ENCODE results near the gene UBAC2. TPM values are rescaled to one million over a fixed set of nuclear protein-coding genes. Genes with fewer than 3 reads are reported as not detected.

Gene UBAC2
- total and polyA plus RNA-seq, 2 donors (not counting 3 experiments of a cell fraction or from before 2014, with no cell fraction given), result 45.7 to 54.4 TPM

- no peaks in the 10 kb centered on the region for H4K20me1 ChIP-seq (replicated peaks; ENCODE audit: control insufficient read depth, extremely low read depth, insufficient read depth, low read length)
- TF ChIP-seq EZH2 (IDR thresholded peaks at IDR 0.05; ENCODE audit: borderline replicate concordance, low read depth, low read length, severe bottlenecking) (no peak), JUN (IDR thresholded peaks at IDR 0.05; ENCODE audit: borderline replicate concordance, insufficient read depth, insufficient read length, low read depth) (peak; percentile 39), MYC (IDR thresholded peaks at IDR 0.05; ENCODE audit: low read depth, low read length) (no peak), GATA2 (IDR thresholded peaks at IDR 0.05; ENCODE audit: insufficient read depth, insufficient read length, low read depth, low read length) (no peak)
- ChIA-PET POLR2A (no interaction called here), CTCF (interaction anchor here (1.0 to 2.0 kb wide), 5 partner anchors 11 to 87 kb away, joined by 3 to 15 read pairs (median 3); no protein-coding TSS in a partner anchor)
- H3K9me1 ChIP-seq (replicated peaks; ENCODE audit: control insufficient read depth, extremely low read depth, insufficient read depth, low read length), result no peaks in the 10 kb centered on the region
- peak overlapping the region; percentile 69 for H3K4me2 ChIP-seq (ENCODE audit: insufficient read depth, low read length)
- peak overlapping the region; percentile 97 for H3K27ac ChIP-seq (ENCODE audit: insufficient read depth, low read depth, low read length)
- TSS peak; percentile 82 for BruUV-seq (replicated peaks)
- no peaks in the 10 kb centered on the region for H3K9me3 ChIP-seq (replicated peaks; ENCODE audit: control insufficient read depth, insufficient read depth, low read length)
- peak; percentile 83 for FAIRE-seq
- no peaks in the 10 kb centered on the region for H3K79me2 ChIP-seq (ENCODE audit: control insufficient read depth, insufficient read depth, low read length)
- H3K4me3 ChIP-seq (replicated peaks in 1 of 3; ENCODE audit: insufficient read depth in 1 of 3, low read depth in 1 of 3, low read length in 3 of 3), result peak overlapping the region in 1 of 3 experiments; percentile 15
- H3K27me3 ChIP-seq (ENCODE audit: control insufficient read depth in 2 of 2, insufficient read depth in 2 of 2, low read length in 2 of 2), result no peaks in the 10 kb centered on the region
- dilution Hi-C loops (cut with MboI; ENCODE audit: extremely low pct_ligation_motif_present, low sequenced_read_pairs) (no loop called here), intact Hi-C loops (cut with micrococcal nuclease) (loop anchor here (1.0 to 2.0 kb wide), 5 partner anchors 35 to 155 kb away; no protein-coding TSS in a partner anchor)
- H3K36me3 ChIP-seq (ENCODE audit: control insufficient read depth in 2 of 2, extremely low read depth in 1 of 2, insufficient read depth in 2 of 2, low read length in 2 of 2), result peaks cover 0 to 4% of the 10 kb centered on the region in 2 experiments
- H2AFZ ChIP-seq (ENCODE audit: low read depth, low read length), result no peak overlapping the region
- peak; percentile 94 for DNase-seq (ENCODE audit: low read depth, low spot score)
- H3K9ac ChIP-seq (replicated peaks; ENCODE audit: extremely low read depth, insufficient read depth, low read length), result peak overlapping the region; percentile 86
- peaks cover 24% of the 10 kb centered on the region for H3K4me1 ChIP-seq (ENCODE audit: control insufficient read depth, extremely low read depth, insufficient read depth, low read length)
Measured at GRCh38 chr13:99356262-99357091, 155.8 kb downstream of the UBAC2 start.

- H3K4me2 ChIP-seq (ENCODE audit: insufficient read depth, low read length), result peak overlapping the region; percentile 69
- FAIRE-seq, result peak; percentile 97
- peaks cover 0 to 4% of the 10 kb centered on the region in 2 experiments for H3K36me3 ChIP-seq (ENCODE audit: control insufficient read depth in 2 of 2, extremely low read depth in 1 of 2, insufficient read depth in 2 of 2, low read length in 2 of 2)
- TF ChIP-seq POLR2AphosphoS5 (IDR thresholded peaks at IDR 0.05; ENCODE audit: insufficient read depth, low read depth, low read length) (peak; percentile 29), POLR2A (IDR thresholded peaks at IDR 0.05; ENCODE audit: low read depth, low read length) (no peak), CTCF (IDR thresholded peaks at IDR 0.05; ENCODE audit: extremely low read depth in 1 of 2, insufficient read depth in 1 of 2, low read depth in 1 of 2, low read length in 2 of 2) (no peak), MYC (IDR thresholded peaks at IDR 0.05; ENCODE audit: low read depth, low read length) (no peak), FOS (IDR thresholded peaks at IDR 0.05; ENCODE audit: borderline replicate concordance, insufficient read depth, low read length) (peak; percentile 93), GATA2 (IDR thresholded peaks at IDR 0.05; ENCODE audit: insufficient read depth, insufficient read length, low read depth, low read length) (peak; percentile 90), JUN (IDR thresholded peaks at IDR 0.05; ENCODE audit: borderline replicate concordance, insufficient read depth, insufficient read length, low read depth) (peak; percentile 90), EZH2 (IDR thresholded peaks at IDR 0.05; ENCODE audit: borderline replicate concordance, low read depth, low read length, severe bottlenecking) (no peak)
- TF ChIP-seq, protein P1, sequence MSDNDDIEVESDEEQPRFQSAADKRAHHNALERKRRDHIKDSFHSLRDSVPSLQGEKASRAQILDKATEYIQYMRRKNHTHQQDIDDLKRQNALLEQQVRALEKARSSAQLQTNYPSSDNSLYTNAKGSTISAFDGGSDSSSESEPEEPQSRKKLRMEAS (IDR thresholded peaks at IDR 0.05; ENCODE audit: insufficient read depth, insufficient read length), result peak; percentile 82
- CTCF ChIA-PET, result interaction anchor here (1.1 to 2.0 kb wide), 3 partner anchors 27 to 88 kb away, joined by 3 to 15 read pairs (median 3); no protein-coding TSS in a partner anchor
- intact Hi-C loops (cut with micrococcal nuclease) (loop anchor here (1.0 to 2.0 kb wide), 4 partner anchors 43 to 156 kb away; no protein-coding TSS in a partner anchor), dilution Hi-C loops (cut with MboI; ENCODE audit: extremely low pct_ligation_motif_present, low sequenced_read_pairs) (no loop called here)
- H3K9me3 ChIP-seq (replicated peaks; ENCODE audit: control insufficient read depth, insufficient read depth, low read length), result no peaks in the 10 kb centered on the region
- peak overlapping the region; percentile 86 for H3K9ac ChIP-seq (replicated peaks; ENCODE audit: extremely low read depth, insufficient read depth, low read length)
- H3K27ac ChIP-seq (ENCODE audit: insufficient read depth, low read depth, low read length), result peak overlapping the region; percentile 97
- H3K9me1 ChIP-seq (replicated peaks; ENCODE audit: control insufficient read depth, extremely low read depth, insufficient read depth, low read length), result no peaks in the 10 kb centered on the region
- POLR2A ChIA-PET, result no interaction called here
- H4K20me1 ChIP-seq (replicated peaks; ENCODE audit: control insufficient read depth, extremely low read depth, insufficient read depth, low read length), result no peaks in the 10 kb centered on the region
- H3K4me1 ChIP-seq (ENCODE audit: control insufficient read depth, extremely low read depth, insufficient read depth, low read length), result peaks cover 24% of the 10 kb centered on the region
- H3K79me2 ChIP-seq (ENCODE audit: control insufficient read depth, insufficient read depth, low read length), result no peaks in the 10 kb centered on the region
- H3K27me3 ChIP-seq (ENCODE audit: control insufficient read depth in 2 of 2, insufficient read depth in 2 of 2, low read length in 2 of 2), result no peaks in the 10 kb centered on the region
- H2AFZ ChIP-seq (ENCODE audit: low read depth, low read length), result no peak overlapping the region
- H3K4me3 ChIP-seq (replicated peaks in 1 of 3; ENCODE audit: insufficient read depth in 1 of 3, low read depth in 1 of 3, low read length in 3 of 3), result no peak overlapping the region
- DNase-seq (ENCODE audit: low read depth, low spot score), result peak; percentile 96
- no TSS peak for BruUV-seq (replicated peaks)
Measured at GRCh38 chr13:99357131-99357596, 156.5 kb downstream of the UBAC2 start.
